Measurements from ENCODE around the gene ATAD1.
"Not testable (repeated sequence)": the region's sequence is repeated elsewhere in the genome, so short reads cannot be mapped to it uniquely, and the experiment has no call there.

ATAD1 gene

GRCh38 chr10:87751274-87751673 is 66.8 kb downstream of the ATAD1 start:
- no peak for ATAC-seq

- no peak for ATAC-seq
Observed at GRCh38 chr10:87750817-87751216, 67.2 kb downstream of the ATAD1 start.

- ATAC-seq, result peak in 1 of 2 donors; percentile 19
Observed at GRCh38 chr10:87750001-87750671, 67.9 kb downstream of the ATAD1 start.

- ATAC-seq, result not testable (repeated sequence)
Observed at GRCh38 chr10:87748244-87748643, 69.8 kb downstream of the ATAD1 start.

GRCh38 chr10:87746911-87747310 is 71.1 kb downstream of the ATAD1 start:
- no peak for ATAC-seq

GRCh38 chr10:87744606-87745005 is 73.4 kb downstream of the ATAD1 start:
- no peak for ATAC-seq

GRCh38 chr10:87742992-87743610 is 74.9 kb downstream of the ATAD1 start:
- ATAC-seq, result not testable (repeated sequence)

GRCh38 chr10:87740254-87740655 is 77.8 kb downstream of the ATAD1 start:
- peak; percentile 48 to 60 for ATAC-seq

GRCh38 chr10:87739703-87740102 is 78.3 kb downstream of the ATAD1 start:
- ATAC-seq, result no peak

- not testable (repeated sequence) for ATAC-seq
Observed at GRCh38 chr10:87738253-87738652, 79.8 kb downstream of the ATAD1 start.

- peak in 1 of 2 donors; percentile 30 for ATAC-seq
Observed at GRCh38 chr10:87734987-87735827, 82.8 kb downstream of the ATAD1 start.

- ATAC-seq, result no peak
Observed at GRCh38 chr10:87733081-87733480, 84.9 kb downstream of the ATAD1 start.

GRCh38 chr10:87729940-87730339 is 88.1 kb downstream of the ATAD1 start:
- ATAC-seq, result no peak

- ATAC-seq, result no peak
Observed at GRCh38 chr10:87724789-87725188, 93.2 kb downstream of the ATAD1 start.

GRCh38 chr10:87723500-87723899 is 94.5 kb downstream of the ATAD1 start:
- no peak for ATAC-seq

- no peak for ATAC-seq
Observed at GRCh38 chr10:87722716-87723115, 95.3 kb downstream of the ATAD1 start.

- ATAC-seq, result no peak
Observed at GRCh38 chr10:87721781-87722180, 96.2 kb downstream of the ATAD1 start.

- peak; percentile 71 to 87 for ATAC-seq
Observed at GRCh38 chr10:87720665-87721064, 97.4 kb downstream of the ATAD1 start.

- ATAC-seq, result no peak
Observed at GRCh38 chr10:87716348-87716670, 101.7 kb downstream of the ATAD1 start.

- no peak for ATAC-seq
Observed at GRCh38 chr10:87715552-87716347, 102.3 kb downstream of the ATAD1 start.

- no peak for ATAC-seq
Observed at GRCh38 chr10:87713707-87714106, 104.3 kb downstream of the ATAD1 start.

- ATAC-seq, result no peak
Observed at GRCh38 chr10:87712913-87713616, 105.0 kb downstream of the ATAD1 start.
